GM18507 (cell line): ENCODE data around the gene TRANK1.
A peak's percentile ranks its signal among the peaks of the same experiment; 100 is the strongest.

Source experiments
- DNase-seq: peaks from one replicate; pipeline ENCODE4 v3.0.0; 2011; ENCODE audit warnings: low read depth; ENCODE audit not compliant: insufficient read length; ENCODE audit errors: extremely low spot score
- FAIRE-seq: peaks from 2 replicates; lab custom pipeline; 2011; peaks lifted over from hg19 to GRCh38; lab: Jason Lieb, UNC

The TRANK1 gene

DNA sequence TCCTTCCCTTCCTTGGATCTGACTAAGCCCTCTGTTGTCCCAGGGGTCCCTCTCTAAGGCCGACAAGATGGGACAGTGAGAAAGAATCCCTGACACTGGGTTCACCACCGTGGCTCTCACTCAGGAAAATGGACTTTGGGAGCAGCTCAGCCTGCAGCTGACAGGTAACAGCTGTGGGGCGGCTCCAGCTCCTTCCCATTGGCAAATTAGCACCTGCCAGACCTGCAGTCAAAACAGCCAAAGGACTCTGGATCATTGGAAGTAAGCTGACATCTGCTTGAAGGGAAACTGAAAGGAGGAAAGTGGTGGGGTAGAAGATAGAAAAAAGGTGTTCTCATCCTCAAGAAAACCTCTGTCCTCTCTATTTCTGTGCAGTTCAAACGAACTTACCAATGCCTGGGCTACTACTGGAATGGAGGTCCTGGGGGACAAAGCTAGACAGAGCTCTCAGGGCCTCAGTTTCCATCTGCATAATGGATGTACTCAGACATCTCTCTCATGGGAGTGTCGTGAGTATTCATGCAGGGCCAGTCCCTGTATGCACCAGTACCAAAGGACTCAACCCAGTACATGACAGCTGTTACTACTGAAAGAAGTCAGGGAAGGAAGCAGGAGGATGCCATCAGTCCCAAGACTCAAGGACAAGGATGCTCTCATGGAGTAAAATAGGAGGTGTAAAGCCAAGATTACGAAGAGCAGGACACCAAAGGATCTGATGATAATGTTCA, 126.9 kb downstream of the TRANK1 start:
- DNase-seq (no peak), FAIRE-seq (no peak)

DNA sequence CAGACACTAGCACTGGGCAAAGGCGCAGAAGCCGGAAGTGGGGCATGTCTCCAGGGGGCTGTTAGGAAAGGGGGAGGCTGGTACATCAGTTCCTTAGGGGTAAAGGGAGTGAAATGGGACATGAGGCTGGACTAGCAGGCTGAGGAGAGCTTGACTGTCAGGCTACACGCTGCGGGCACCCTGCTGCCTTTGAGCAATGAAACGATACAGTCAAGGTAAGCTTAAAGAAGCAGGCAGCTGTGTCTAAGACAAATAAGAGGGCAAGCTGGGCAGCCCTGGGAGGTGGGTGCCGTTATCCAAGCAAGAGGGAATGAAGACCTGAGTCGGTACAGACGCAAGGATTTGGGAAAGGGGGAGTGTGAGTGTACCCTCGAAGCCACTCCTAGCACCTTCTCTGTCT, 129.5 kb downstream of the TRANK1 start:
- DNase-seq: no peak
- FAIRE-seq: no peak

GRCh38 chr3:36814776-36815175, 130.1 kb downstream of the TRANK1 start:
- no peak for DNase-seq
- no peak for FAIRE-seq

DNA sequence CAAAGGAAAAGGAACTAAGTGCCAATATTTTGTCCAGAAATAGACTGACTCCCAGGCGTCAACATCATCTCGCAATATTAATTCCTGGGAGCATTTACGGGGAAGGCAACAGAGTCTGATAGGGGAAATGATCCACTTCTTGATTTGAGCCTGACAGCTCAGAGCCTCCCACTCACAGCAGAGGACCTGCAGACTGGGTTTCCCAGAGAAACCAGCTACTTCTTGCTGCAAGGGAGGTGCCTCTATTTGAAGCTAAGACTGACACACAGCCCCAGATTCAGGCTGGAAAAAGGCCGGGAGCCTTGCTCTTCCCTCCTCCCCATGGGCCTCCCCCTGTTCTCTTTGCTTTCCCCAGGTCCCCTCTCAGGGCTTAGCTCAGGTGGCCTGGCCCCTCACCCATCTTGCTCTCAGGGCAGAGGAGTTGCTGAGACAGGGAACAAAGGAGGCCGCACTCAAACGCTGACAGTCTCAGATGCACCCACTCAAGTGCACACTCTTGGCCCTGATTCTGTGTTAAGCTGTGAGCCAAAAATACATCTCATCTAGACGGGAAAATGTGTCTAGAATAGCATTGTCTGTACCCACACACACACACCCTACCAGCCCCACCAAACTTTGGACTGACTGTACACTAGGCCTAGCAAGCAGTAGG, 130.7 kb downstream of the TRANK1 start:
- DNase-seq (no peak), FAIRE-seq (no peak)

DNA sequence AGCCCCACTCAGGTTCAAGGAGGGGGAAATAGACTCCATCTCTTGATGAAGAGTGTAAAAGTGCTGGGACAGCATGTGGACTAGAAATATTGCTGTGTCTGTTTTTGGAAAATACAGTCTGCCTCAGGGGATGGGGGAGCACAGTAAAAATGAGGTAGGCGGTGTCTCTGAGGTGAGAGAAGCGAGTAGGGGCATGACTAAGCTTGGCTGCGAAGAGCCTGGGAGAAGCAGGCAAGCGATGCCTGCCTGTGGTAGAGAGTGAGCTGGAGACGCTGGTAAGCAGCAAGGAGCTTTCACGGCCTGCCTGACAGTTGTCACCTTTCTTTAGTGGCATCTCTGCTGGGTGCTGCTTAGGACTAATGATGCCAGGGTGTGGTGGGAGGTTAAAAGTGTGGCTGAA, 131.5 kb downstream of the TRANK1 start:
- FAIRE-seq (no peak), DNase-seq (no peak)

GRCh38 chr3:36812240-36812639, 132.6 kb downstream of the TRANK1 start:
- no peak for FAIRE-seq
- no peak for DNase-seq

DNA sequence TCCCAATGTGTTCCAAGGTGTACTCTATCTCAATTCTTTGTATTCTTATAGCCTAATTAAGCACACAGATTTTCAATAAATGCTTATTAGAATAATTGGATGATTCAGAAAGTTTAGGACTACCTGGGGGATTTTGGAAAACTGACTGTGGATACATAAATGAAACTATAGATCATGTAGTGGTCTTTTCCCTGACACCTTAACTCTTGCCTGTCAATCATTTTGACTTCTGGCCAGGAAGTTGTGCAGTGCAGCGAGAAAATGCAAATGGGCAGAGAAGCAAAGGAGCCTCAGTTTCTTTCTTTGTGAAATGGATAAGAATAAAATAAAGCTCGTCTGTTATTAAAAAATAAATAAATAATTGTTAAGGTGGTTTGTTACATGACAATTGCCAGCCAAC, 133.1 kb downstream of the TRANK1 start:
- DNase-seq: no peak
- no peak for FAIRE-seq

- DNase-seq: no peak
- no peak for FAIRE-seq
Observed at GRCh38 chr3:36804295-36805055, 140.4 kb downstream of the TRANK1 start.

- FAIRE-seq (no peak), DNase-seq (no peak)
Observed at GRCh38 chr3:36803091-36803791, 141.6 kb downstream of the TRANK1 start.

GRCh38 chr3:36800533-36801116, 144.2 kb downstream of the TRANK1 start:
- FAIRE-seq: no peak

GRCh38 chr3:36796881-36797280, 148.0 kb downstream of the TRANK1 start:
- no peak for DNase-seq
- no peak for FAIRE-seq

More at GRCh38 chr3:36800533-36801116, 144.2 kb downstream of the TRANK1 start:
- DNase-seq: no peak

- DNase-seq: no peak
- no peak for FAIRE-seq
Observed at GRCh38 chr3:36796161-36796560, 148.7 kb downstream of the TRANK1 start.

DNA sequence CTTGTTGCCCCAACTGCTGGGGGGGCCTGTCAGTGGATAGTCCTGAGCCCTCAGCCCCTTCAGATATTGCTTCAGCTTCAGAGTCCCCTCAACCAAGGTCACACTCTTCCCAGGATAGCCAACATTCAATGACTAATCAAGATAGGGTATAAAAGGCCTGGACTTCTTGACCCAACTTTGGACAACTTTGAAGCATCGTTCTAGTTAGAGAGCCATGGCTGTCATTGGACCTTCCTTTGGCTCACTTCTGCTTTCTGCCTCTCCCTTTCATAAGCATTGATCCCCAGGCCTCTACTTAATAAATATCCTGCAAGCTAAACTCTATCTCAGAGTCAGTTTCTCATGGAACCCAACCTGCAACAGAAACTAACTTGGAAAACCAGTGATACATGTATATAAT, 149.2 kb downstream of the TRANK1 start:
- FAIRE-seq: peak; percentile 12

DNA sequence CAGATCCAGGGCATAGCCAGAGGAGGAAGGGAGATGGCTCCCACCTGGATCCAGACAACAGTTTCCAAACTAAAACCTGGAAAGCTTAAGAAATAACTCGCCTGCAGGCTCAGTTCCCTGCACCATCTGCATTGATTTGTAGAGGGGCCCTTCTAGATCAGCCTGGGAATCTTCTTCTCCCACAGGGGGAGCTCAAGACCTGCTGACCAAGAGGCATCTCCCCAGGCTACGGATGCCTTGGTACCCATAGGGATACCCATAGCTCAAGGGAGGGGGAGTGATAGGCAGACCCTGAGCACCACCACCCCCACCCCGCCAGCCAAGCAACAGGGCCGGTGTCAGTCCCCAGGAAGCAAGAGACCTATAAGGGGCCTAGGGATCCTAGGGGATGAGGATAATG, 152.5 kb downstream of the TRANK1 start:
- FAIRE-seq (no peak), DNase-seq (no peak)

More for the DNA sequence above, 149.2 kb downstream of the TRANK1 start:
- no peak for DNase-seq

GRCh38 chr3:36790765-36791164, 154.1 kb downstream of the TRANK1 start:
- DNase-seq: no peak
- FAIRE-seq: no peak

DNA sequence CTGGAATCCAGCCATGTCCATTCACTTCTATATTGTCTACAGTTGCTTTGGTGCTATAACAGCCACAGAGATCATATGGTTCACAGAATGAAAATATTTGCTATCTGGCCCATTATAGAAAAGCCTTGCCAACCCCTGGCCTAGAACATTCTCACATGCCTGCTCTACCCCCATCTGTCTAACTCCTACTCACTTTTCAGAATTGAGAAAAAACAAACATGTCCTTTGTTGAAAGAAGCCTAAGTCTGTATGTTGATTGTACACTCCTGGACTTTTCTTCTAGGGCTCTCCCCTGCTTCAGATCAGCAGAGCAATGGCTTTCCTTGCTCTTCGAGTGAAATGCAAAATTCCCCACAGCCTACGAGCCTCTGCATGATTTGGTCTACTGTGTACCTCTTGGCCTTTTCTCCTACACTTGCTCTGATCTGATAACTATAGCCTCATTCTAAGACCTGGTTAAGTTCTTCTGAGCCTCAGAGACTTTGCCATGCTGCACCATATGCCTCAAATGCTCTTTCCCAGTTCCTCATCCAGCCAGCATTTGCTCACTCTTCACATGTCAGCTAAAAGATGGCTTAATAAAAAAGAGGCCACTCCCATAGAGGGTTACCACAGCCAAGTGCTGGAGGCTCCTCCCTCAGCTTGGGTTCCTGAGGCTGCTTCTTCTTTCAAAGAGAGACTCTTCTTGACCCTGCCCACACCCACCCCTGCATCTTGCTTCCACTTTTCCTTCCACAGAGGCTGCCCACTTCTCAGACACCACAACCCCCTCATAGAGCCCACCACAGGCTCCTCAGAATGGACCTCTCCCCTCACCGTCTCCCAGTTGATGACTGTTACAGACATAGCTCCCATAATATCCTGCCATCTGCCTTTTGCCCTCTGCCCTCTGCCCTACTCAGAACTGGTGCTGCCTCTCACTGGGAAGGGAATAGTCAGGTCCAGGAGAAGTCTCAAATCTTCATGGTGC, 157.6 kb downstream of the TRANK1 start:
- DNase-seq: no peak
- FAIRE-seq: no peak

DNA sequence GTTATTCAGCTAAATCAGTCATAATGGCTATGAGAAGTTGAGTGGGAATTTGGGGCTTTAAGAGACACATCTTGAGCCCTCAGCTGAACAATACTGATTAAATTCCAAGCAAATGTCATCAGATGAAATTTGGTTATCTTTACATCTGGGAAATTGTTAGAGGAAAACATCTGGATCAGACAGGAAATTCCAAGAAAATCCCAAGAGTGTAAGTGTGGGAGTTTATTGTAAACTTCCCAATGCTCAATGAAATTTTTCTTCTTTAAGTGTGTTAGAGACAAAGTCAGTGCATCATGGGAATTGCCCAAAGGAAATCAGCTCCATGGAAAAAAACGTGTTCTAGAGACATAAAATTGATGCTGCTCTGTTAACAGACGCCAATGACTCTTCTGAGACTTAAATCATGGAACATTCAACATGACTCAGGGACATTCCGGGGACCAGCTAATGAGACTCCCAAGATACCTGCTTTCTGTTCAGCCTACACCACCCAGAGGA, 160.7 kb downstream of the TRANK1 start:
- no peak for DNase-seq
- FAIRE-seq: no peak

DNA sequence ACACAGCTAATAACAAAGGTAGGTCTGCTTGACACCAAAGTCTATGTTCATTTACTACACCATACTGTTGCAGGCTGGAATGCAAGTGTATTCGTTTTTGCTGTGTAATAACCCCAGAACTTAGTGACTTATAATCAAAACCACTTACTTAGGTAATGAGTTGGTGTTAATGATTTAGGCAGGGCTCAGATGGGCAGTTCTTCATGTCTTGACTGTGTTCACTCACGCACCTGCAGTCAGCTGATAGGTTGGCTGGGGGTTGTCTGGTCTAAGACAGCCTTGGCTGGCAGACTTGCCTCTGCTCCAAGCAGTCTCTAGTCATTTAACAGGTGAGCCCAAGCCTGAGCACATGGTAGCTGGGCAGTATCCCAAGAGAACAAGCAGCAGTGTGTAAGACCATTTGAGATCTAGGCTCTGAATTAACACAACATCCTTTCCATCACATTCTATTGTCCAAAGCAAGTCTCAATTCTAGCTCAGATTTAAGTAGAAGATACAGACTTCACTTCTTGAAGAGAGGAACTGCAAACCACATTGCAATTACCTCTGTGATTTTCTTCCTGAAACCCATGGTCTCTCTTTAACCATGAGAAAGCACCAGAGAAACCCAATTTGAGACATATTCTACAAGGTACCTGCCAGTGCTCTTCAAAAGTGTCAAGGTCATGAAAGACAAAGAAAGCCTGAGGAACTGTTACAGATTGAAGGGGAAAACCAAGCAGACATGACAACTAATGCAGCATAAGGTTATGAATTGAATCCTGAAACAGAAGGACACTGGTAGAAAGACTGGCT, 167.2 kb downstream of the TRANK1 start:
- DNase-seq (no peak), FAIRE-seq (peak; percentile 56)
